Muscle of arm (tissue), 12 donors: ENCODE measurements around the gene LRRC42. TPM values are rescaled to one million over a fixed set of nuclear protein-coding genes. Genes with fewer than 3 reads are reported as not detected.
"Not testable (repeated sequence)": the region's sequence is repeated elsewhere in the genome, so short reads cannot be mapped to it uniquely, and the experiment has no call there.

ENCODE experiments used
- DNase-seq: peaks from one replicate; pipeline ENCODE4 v3.0.0-alpha.2; 2013
- polyA plus RNA-seq, 12 donors: library from polyadenylated mRNA; unstranded; fragments of 120-200 nt; gene quantifications; one replicate each; pipeline ENCODE4 v1.2.1, GENCODE V29; 2013; ENCODE audit not compliant: insufficient read length in 12 of 12

LRRC42 gene
- polyA plus RNA-seq, 12 donors = 19.6 to 33.3 (median 23.2) TPM; not detected in 1

DNA sequence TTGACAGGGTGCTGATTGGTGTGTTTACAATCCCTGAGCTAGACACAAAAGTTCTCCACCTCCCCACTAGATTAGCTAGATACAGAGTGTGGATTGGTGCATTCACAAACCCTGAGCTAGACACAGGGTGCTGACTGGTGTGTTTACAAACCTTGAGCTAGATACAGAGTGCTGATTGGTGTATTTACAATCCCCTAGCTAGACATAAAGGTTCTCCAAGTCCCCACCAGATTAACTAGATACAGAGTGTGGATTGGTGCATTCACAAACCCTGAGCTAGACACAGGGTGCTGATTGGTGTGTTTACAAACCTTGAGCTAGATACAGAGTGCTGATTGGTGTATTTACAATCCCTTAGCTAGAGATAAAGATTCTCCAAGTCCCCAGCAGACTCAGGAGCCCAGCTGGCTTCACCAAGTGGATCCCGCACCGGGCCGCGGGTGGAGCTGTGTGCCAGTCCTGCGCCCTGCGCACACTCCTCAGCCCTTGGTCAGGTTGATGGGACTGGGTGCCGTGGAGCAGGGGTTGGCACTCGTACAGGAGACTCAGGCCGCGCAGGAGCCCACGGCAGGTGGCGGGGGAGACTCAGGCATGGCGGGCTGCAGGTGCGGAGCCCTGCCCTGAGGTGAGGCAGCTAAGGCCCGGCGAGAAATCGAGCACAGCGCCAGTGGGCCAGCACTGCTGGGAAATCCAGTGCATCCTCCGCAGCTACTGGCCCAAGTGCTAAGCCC is 57.8 kb downstream of the LRRC42 start:
- not testable (repeated sequence) for DNase-seq

DNA sequence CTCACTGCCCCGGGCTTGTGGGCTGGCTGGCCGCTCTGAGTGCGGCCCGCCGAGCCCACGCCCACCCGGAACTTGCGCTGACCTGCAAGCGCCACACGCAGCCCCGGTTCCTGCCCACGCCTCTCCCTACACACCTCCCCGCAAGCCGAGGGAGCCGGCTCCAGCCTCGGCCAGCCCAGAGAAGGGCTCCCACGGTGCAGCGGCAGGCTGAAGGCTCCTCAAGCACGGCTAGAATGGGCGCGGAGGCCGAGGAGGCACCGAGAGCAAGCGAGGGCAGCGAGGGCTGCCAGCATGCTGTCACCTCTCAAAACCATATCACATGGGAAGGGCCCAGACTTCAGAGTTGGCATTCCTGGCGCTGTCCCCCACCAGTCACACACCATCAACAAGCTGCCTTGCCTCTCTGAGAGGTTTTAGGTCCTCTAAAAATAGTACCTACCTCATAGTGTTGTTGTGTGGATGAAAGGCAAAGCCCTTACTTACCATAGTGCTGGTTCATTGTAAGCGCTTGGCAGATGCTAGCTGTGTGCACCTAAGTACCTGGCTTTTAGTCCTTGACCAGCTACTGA is 58.4 kb downstream of the LRRC42 start:
- DNase-seq = no peak

DNA sequence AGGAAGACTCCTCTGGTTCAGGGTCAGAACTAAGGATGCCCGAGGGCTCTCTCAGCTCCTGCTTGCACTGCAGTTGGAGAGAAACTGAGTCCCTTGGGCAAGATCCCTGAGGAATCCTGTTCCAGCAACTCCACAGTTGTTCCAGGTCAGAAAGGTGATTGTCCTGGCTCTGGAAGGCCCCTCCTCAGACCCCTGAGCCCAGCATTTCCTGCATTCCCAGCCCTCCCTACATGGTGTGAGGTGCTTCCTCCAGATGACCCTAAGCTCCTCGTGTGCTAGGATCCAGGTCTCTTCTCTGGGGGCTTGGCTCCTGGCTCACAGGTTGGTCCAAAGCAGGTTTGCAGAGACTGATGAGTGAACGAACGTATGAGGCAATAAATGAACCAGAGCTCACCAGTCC is 60.4 kb downstream of the LRRC42 start:
- no peak for DNase-seq

DNA sequence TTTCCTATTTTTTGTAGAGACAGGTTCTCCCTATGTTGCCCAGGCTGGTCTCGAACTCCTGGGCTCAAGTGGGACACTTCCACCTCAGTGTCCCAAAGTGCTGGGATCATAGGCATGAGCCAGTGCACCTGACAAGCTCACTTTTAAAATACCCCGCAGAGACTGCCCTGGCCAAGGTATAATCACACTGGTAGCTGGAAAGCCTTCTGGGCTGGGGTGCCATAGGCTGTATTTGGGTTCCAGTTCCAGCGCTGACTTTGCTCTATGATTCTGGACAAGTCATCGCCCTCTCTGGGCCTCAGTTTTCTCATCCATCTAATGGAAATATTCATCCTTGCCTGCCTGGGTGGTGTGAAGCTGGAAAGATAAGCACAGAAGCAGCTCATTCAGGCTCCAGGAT is 61.5 kb downstream of the LRRC42 start:
- DNase-seq = no peak

DNA sequence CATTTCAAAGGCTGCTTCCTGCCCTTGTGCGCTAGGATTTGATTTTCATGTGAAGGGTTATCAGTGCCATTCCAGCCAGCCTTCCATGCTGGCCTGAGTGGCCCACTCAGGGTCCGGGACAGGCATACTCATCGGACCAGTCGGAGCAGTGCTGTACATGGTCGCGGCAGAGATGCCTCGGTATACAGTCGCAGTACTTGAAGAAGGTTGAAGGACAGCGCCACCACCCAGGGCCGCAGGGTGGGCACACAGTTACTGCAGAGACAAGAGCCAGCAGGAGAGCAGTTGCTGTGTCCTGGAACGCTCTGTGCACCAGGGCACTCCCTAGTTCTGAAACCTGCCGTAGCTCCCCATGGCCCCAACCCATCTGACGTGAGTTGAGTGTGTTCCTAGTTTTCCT is 62.7 kb downstream of the LRRC42 start:
- no peak for DNase-seq

DNA sequence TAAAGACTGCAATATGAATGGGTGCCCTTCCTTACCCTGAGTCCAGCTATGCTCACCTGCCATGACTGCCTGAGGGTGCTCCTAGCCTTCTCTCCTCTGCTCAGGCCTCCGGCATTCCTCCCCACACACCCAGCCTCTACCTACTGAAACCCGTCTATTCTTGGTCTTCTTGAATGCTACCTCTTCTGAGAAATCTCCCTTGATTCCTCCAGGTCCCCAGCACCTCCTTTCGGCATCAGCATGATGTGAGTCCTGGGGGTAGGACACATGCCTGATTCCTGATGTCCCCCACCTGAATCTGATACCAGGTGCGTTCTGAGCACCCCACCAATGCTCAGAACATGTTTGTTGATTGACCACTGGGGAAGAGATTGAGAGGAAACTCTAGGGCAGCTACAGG is 63.3 kb downstream of the LRRC42 start:
- DNase-seq = no peak

DNA sequence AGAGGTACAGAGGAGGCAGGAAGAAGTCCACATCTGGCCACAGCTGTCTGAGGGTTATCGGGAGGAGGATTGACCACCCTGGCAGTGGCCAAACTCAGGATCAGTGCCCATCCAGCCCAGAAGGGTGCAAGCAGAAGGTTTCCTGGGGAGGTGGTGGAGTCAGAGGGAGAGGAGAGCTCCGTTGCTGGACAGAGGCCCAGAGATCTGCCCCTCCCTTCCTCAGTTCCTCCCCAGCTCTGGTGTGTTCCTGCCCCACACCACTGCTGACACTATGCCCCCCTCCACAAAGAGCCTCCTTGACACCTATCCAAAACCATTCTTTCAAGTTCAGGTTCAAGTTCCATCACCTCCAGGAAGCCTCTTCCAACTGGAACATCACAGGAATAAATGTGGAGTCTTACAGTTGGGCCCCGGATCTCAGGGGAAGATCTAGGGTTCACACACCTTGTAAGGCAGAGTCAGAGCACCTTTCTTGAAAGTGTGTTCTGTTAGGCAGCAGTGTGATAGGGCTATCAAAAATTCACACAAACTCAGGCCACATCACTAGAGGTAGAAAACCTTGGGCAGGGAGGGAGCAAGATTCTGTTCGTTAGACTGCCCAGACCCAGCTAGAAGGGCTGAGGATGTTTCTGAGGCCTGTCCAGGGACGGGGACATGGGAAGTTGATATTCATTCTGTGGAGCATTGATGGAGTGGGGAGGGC is 64.4 kb downstream of the LRRC42 start:
- no peak for DNase-seq

DNA sequence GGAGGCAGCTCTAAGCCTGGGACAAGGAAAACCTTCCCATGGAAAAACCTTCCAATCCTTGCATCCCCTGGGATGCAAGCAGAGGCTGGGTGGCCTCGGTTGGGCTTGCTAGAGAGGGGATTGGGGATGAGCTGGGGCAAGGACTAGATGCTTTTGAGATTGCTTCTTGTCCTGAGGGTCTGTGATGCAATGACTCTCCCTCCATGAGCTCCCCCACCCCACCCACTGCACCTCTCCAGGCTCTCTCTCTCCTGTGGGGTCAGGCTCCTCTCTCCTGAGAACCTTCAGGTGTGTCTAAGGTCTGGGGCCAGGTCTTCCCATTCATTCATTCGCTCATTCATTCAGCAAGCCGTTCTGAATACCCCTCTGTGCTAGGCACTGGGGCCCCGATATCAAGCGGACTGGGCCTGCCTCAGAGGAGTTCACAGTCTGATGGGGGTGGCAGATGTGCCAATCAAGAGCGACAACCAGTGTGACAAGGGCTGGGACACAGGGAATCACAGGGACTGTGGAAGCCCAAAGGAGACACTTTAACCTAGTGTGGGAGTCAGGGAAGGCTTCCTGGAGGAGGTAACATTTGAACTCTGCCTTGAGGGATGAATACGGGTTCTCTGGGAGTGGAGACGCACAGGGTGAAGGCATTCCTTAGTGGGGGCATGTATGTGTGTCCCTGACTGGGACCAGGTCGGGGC is 65.3 kb downstream of the LRRC42 start:
- DNase-seq = no peak

DNA sequence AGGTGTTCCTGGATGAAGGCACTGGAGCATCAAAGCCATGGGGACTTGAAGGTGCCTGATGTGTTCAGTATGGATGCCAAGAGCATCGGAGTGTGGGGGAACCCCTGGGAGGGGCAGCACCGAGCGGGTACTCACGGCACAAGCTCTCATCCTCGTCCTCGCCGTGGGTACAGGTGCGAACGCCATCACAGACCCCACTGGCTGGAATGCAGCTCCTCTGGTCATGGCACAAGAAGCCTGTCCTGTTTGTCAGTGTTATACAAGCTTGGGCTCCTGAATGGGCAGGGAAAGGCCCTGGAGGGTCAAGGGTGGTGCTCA is 65.8 kb downstream of the LRRC42 start:
- no peak for DNase-seq

DNA sequence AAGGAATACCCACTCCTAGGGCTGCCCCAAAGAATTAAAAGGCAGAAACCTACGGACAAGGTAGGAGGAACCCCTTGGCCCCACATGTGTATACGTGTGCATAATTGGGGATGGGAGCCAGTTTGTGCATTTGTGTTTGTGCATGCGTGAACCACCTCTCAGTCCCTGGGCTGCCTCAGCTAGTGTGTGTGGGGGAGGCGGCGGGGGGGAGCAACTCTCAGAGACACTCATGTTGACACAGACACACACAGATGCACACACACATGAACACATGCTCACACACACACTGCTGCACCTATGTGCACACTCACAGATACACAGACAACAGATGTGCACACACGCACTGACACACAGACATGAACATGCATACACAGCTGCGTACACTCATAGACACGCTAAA is 66.7 kb downstream of the LRRC42 start:
- no peak for DNase-seq

DNA sequence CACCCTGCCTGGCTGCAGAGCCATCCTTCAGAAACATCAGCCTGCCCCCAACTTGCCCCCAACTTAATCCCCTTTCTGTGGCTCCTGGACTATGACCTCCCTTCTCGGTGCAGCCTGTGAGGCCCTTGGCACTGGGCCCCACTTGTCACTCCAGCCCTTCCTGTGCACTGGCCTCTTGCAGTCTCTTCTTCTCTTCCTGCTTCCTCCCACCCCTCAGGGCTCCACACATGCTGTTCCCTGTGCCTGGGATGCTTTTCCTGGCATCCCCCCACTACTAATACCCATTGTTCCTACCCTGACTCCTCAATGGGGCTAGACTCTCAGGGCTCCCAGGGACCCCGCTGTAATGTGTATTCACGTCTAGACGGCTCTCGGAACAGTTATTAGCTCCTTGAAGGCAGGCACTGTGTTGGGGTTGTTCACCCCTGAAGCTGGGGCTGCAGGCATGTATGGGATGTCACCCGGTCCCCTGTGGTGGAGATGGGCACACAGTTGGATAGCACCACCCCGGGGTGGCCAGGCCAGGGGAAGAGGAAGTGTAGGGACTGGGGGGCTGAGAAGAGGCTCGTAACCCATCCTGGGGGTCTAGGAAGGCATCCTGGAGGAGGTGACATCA is 67.4 kb downstream of the LRRC42 start:
- no peak for DNase-seq

DNA sequence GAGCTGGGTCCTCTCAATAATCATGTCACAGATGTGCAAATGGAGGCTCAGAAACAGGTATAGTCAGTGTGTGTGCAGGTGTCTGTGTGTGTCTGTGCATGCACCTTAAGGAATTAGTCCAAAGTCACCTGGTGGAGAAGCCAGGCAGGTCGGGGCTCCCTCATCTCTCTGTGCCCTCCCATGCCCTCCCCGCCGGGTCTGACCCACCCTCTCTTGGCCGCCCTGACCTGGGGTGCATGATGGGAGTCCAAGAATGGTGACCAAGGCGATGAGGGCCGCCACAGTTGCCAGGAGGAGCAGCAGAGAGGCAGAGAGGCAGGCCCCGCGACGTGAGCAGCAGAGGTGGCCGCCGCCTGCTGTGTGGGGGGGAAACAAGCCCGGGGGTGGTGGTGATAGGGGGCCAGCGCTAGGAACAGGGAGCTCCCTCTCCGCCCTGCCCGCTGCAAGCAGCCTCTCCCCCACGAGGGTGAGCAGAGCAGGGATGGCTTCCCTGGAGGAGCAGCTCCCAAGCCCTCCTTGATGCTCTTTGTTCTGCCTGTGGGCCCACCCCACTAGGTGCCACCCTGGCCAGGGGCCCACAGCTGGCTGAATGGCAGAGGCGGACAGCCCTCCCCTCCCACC is 68.0 kb downstream of the LRRC42 start:
- DNase-seq = no peak

DNA sequence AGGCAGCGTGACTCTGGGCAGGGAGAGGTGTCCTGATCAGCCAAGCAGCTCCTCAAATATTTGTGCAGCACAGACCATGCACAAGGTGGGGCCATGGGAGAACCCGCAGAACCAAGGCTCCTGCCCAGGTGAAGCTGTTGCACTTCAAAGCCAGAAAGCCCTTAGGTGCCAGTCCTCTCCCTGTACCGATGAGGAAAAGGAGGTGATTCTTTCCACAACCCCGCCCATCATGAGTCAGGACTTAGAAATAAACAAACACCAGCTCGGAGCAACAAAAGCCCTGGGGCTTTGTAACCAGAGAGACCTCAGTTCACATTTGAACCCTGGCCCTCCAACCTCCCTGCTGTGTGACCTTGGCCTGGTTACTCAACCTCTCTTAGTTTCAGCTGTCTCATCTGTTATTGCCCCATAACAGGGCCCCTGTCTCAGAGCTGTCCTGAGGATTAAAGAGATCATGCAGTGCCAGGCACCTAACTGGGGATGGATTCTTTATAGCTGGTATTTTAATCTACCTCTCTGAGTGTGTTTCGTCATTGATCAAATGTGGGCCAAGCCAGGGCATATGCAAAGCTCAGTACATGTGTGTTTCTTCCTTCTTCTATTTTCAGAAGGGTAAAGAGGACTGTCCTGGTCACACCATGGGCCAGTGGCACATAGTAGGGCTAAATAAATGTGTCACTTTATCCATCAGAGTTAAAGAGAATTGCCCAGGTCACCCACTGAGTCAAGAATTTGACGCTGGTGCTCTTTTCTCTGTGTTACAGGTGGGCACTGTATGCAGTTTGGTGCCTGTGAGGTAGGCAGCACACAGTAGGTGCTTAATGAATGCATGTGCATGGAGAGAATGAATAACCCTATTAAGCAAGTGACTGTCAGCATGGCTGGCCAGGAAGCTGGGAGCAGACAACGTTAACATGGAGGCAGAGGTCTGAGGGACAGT is 70.5 kb downstream of the LRRC42 start:
- no peak for DNase-seq

Other genes starting within 250 kb of the LRRC42 start
- 1 to 10 TPM in 2 of 12 donors, under 1 TPM in 2, not detected in 8; 0.11 to 5.8 (median 1.3) TPM for gene GLIS1, start 207.2 kb upstream of the LRRC42 start, polyA plus RNA-seq
- gene NDC1, start 108.1 kb upstream of the LRRC42 start, polyA plus RNA-seq = 10 to 100 TPM in 10 of 12 donors, 1 to 10 TPM in 1, not detected in 1; 9.1 to 17.2 (median 13.8) TPM
- gene YIPF1, start 56.6 kb upstream of the LRRC42 start, polyA plus RNA-seq = 10 to 100 TPM in 10 of 12 donors, not detected in 2; 13.1 to 18.9 (median 16.5) TPM
- under 1 TPM in 8 of 12 donors, not detected in 4; 0.15 to 0.61 (median 0.33) TPM for gene DIO1, start 52.2 kb upstream of the LRRC42 start, polyA plus RNA-seq
- gene IFT25, start 651 bp upstream of the LRRC42 start, polyA plus RNA-seq = 10 to 100 TPM in 10 of 12 donors, not detected in 2; 16.3 to 61.8 (median 30.1) TPM
- gene LDLRAD1, start 71.8 kb downstream of the LRRC42 start, polyA plus RNA-seq = not detected
- gene TMEM59, start 106.9 kb downstream of the LRRC42 start, polyA plus RNA-seq = 100 to 1,000 TPM in 11 of 12 donors, not detected in 1; 127 to 204 (median 159) TPM
- gene TCEANC2, start 107.3 kb downstream of the LRRC42 start, polyA plus RNA-seq = 1 to 10 TPM in 11 of 12 donors, not detected in 1; 4.7 to 8.1 (median 6.8) TPM
- gene CDCP2, start 206.7 kb downstream of the LRRC42 start, polyA plus RNA-seq = under 1 TPM in 2 of 12 donors, not detected in 10; 0.07 to 0.11 TPM